ENCODE results near the gene TPRG1. TPM values are rescaled to one million over a fixed set of nuclear protein-coding genes. Genes with fewer than 3 reads are reported as not detected.

The TPRG1 gene
- polyA plus RNA-seq, 1 donor (not counting 4 experiments of a cell fraction or from before 2014, with no cell fraction given), result 1.5 TPM

GRCh38 chr3:189167027-189167766, 4.6 kb upstream of the TPRG1 start:
- DNase-seq (ENCODE audit: low read depth, low spot score), result peak; percentile 59
- peaks cover 24% of the 10 kb centered on the region for H3K4me1 ChIP-seq (ENCODE audit: control insufficient read depth, extremely low read depth, insufficient read depth, low read length)

GRCh38 chr3:189168711-189169110, 3.1 kb upstream of the TPRG1 start:
- Histone ChIP-seq H3K27me3 (ENCODE audit: control insufficient read depth, extremely low read depth, insufficient read depth, low read length) (no peaks in the 10 kb centered on the region), H3K4me2 (ENCODE audit: control insufficient read depth, extremely low read depth, insufficient read depth, low read depth, low read length) (no peak overlapping the region), H3K9me3 (ENCODE audit: control insufficient read depth, low read depth, low read length) (no peaks in the 10 kb centered on the region), H3K9ac (ENCODE audit: control insufficient read depth, extremely low read depth, insufficient read depth, low read length) (no peak overlapping the region), H3K4me3 (ENCODE audit: control insufficient read depth in 2 of 3, extremely low read depth in 1 of 3, insufficient read depth in 2 of 3, low read depth in 1 of 3, low read length in 3 of 3) (no peak overlapping the region), H3K27ac (ENCODE audit: control insufficient read depth, insufficient read depth, low read length) (no peak overlapping the region), H4K20me1 (ENCODE audit: control insufficient read depth, extremely low read depth, insufficient read depth, low read length) (no peaks in the 10 kb centered on the region), H3K79me2 (ENCODE audit: control insufficient read depth, insufficient read depth, low read length) (no peaks in the 10 kb centered on the region), H3K9me1 (ENCODE audit: control insufficient read depth, extremely low read depth, insufficient read depth, low read length) (no peaks in the 10 kb centered on the region), H3K36me3 (ENCODE audit: control insufficient read depth in 2 of 2, extremely low read depth in 1 of 2, insufficient read depth in 2 of 2, low read length in 2 of 2) (no peaks in the 10 kb centered on the region), H2AFZ (ENCODE audit: control insufficient read depth, low read length) (no peak overlapping the region), H3K4me1 (ENCODE audit: control insufficient read depth, extremely low read depth, insufficient read depth, low read length) (peaks cover 24% of the 10 kb centered on the region)
- no peak for FAIRE-seq
- DNase-seq (ENCODE audit: low read depth, low spot score), result no peak
- TF ChIP-seq CTCF (optimal IDR thresholded peaks at IDR 0.05 in 1 of 3, IDR thresholded peaks at IDR 0.05 in 1 of 3, conservative IDR thresholded peaks at IDR 0.05 in 1 of 3; ENCODE audit: extremely low read depth in 1 of 3, insufficient read depth in 2 of 3, low read length in 3 of 3), result no peak
- no peak for TF ChIP-seq EZH2 (IDR thresholded peaks at IDR 0.05; ENCODE audit: low read length)
- dilution Hi-C loops (cut with MboI; ENCODE audit: extremely low pct_ligation_motif_present, low sequenced_read_pairs), result no loop called here

More at GRCh38 chr3:189167027-189167766, 4.6 kb upstream of the TPRG1 start:
- Histone ChIP-seq H3K4me2 (ENCODE audit: control insufficient read depth, extremely low read depth, insufficient read depth, low read depth, low read length) (peak overlapping the region; percentile 7), H3K79me2 (ENCODE audit: control insufficient read depth, insufficient read depth, low read length) (no peaks in the 10 kb centered on the region), H3K27me3 (ENCODE audit: control insufficient read depth, extremely low read depth, insufficient read depth, low read length) (no peaks in the 10 kb centered on the region), H3K27ac (ENCODE audit: control insufficient read depth, insufficient read depth, low read length) (no peak overlapping the region), H4K20me1 (ENCODE audit: control insufficient read depth, extremely low read depth, insufficient read depth, low read length) (no peaks in the 10 kb centered on the region), H3K4me3 (ENCODE audit: control insufficient read depth in 2 of 3, extremely low read depth in 1 of 3, insufficient read depth in 2 of 3, low read depth in 1 of 3, low read length in 3 of 3) (no peak overlapping the region), H3K9me3 (ENCODE audit: control insufficient read depth, low read depth, low read length) (no peaks in the 10 kb centered on the region), H2AFZ (ENCODE audit: control insufficient read depth, low read length) (peak overlapping the region; percentile 50), H3K36me3 (ENCODE audit: control insufficient read depth in 2 of 2, extremely low read depth in 1 of 2, insufficient read depth in 2 of 2, low read length in 2 of 2) (no peaks in the 10 kb centered on the region), H3K9me1 (ENCODE audit: control insufficient read depth, extremely low read depth, insufficient read depth, low read length) (no peaks in the 10 kb centered on the region), H3K9ac (ENCODE audit: control insufficient read depth, extremely low read depth, insufficient read depth, low read length) (no peak overlapping the region)
- no peak for TF ChIP-seq CTCF (optimal IDR thresholded peaks at IDR 0.05 in 1 of 3, IDR thresholded peaks at IDR 0.05 in 1 of 3, conservative IDR thresholded peaks at IDR 0.05 in 1 of 3; ENCODE audit: extremely low read depth in 1 of 3, insufficient read depth in 2 of 3, low read length in 3 of 3)
- no peak for TF ChIP-seq EZH2 (IDR thresholded peaks at IDR 0.05; ENCODE audit: low read length)
- peak; percentile 98 for FAIRE-seq
- dilution Hi-C loops (cut with MboI; ENCODE audit: extremely low pct_ligation_motif_present, low sequenced_read_pairs), result no loop called here
